Jurkat, Clone E6-1 (cell line): Measurements from ENCODE around the gene ADAM11.
"Not testable (repeated sequence)": the region's sequence is repeated elsewhere in the genome, so short reads cannot be mapped to it uniquely, and the experiment has no call there.

ENCODE experiments used
- DNase-seq: peaks from one replicate; pipeline ENCODE4 v3.0.0-alpha.2; 2011; ENCODE audit warnings: low read depth, low spot score
- H3K4me3 ChIP-seq: 2 replicates; pipeline ENCODE4 v1.5.1; 2011; ENCODE audit warnings: mild to moderate bottlenecking, low read length, control low read depth, moderate library complexity

The ADAM11 gene

GRCh38 chr17:44825236-44825635 lies 66.4 kb downstream of the ADAM11 start:
- DNase-seq, H3K4me3 ChIP-seq: not testable (repeated sequence)

DNA sequence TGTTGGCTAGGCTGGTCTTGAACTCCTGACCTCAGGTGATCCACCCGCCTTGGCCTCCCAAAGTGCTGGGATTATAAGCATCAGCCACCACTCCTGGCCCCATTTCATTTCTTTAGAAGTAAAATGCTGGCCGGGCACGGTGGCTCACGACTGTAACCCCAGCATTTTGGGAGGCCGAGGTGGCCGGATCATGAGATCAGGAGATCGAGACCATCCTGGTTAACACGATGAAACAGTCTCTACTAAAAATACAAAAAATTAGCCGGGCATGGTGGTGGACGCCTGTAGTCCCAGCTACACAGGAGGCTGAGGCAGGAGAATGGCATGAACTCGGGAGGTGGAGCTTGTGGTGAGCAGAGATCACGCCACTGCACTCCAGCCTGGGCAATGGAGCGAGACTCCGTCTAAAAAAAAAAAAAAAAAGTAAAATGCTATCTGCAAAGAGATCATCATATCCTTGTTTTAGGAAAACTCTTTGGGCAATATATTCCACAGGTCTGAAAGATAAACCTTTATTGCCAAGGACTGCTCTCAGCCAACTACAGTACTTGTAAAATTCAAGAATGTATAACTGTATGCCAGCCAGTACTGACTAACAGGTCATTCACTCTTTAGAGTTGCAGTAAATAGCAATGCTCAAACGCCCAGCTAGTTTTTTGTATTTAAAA lies 67.5 kb downstream of the ADAM11 start:
- no peak for DNase-seq
- no peak overlapping the region for H3K4me3 ChIP-seq

GRCh38 chr17:44827863-44828262 lies 69.1 kb downstream of the ADAM11 start:
- DNase-seq, result no peak
- no peak overlapping the region for H3K4me3 ChIP-seq

- peak overlapping the region; percentile 78 for H3K4me3 ChIP-seq
- peak; percentile 61 for DNase-seq
Measured at GRCh38 chr17:44828919-44829522, 70.2 kb downstream of the ADAM11 start.

DNA sequence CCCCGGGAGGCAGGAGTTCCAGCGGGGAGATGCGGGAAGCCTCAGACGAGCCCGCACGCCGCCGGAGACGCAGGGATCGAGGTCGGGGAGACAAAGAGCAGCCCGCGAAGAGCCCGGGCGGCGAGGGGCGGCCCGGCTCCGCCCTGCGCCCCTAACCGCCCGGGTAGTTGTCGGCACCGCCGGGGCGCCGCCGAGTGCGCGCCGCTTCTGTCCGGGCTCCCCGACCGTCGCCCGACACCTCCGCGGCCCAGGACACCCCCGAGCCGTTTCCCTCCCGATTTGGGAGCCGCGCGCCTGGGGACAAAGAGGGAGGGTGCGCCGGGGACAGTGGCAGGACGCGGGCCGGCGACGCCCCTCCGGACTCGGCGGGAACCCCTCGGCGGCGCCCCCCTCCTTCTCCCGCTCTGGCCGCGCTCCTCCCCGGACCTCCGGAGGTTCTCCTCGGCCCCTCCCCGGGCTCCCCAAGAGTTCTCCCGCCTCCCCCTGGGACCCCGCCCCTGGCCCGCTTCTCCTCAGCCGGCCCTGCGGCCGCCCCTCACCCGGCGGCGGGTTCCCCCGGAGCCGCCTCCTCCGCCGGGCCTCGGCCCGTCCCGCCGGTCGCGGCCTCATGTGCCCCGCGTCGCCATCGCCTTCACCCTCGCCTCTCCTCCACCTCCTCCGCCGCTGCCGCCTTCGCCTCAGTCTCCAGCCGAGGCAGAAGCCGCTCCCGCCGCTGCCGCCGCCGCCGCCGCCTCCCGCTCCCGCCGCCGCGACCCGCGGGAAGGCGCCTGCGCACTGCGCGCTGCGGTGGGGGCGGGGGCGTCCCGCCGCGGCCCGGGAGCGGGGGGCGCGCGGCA lies 71.0 kb downstream of the ADAM11 start, which contains the start of gene GJC1:
TSS of gene GJC1 (minus strand) at position 765 of the 836 bp plus-strand sequence. CDS start 24,470 bp downstream, outside the sequence.
- H3K4me3 ChIP-seq, result peak within 1 kb of the TSS; percentile 78
- DNase-seq, result no peak

DNA sequence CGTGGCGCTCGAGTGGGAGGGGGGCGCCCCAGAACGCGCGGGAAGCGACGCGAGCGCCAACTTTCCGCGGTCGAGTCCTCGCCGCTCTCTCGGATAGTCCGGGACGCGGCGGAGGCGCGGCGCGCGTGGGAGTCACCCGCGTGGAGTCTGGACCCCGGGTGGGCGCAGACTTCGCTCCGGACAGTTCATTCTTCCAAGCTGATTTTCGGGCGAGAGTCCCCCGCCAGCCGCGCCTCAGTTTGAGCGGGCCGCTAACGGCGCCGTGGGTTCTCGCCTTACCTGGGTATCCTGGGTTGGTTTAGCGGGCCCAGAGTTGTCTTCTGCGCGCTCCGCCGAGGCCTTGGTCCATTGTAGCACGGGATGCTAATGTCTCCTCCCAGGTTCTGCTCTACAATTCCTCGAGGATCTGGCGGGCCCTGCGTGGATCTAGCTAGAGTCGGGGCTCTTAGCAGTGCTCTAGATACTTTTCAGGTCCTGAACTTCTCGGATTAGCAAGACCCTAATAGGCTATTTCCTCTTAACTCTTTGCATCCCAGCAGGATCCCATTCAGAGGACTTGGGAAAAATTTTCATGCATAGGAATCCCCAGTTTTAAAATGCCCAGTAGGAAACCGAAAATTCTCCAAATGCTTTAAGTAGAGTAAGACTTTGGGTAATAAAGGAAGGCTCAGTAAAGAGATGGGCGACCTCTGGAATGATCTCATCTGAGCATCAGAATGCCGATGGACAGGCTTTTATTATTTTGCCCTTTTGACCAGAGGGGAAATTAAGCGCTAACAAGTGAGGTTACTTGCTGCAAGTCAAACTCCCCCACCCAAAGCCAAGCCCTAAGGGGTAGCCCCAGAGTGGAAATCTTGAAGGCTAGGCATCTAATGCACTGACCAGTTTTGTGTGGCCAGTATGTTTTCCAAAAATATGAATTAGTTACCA lies 71.8 kb downstream of the ADAM11 start:
- DNase-seq, result no peak
- H3K4me3 ChIP-seq, result no peak overlapping the region

DNA sequence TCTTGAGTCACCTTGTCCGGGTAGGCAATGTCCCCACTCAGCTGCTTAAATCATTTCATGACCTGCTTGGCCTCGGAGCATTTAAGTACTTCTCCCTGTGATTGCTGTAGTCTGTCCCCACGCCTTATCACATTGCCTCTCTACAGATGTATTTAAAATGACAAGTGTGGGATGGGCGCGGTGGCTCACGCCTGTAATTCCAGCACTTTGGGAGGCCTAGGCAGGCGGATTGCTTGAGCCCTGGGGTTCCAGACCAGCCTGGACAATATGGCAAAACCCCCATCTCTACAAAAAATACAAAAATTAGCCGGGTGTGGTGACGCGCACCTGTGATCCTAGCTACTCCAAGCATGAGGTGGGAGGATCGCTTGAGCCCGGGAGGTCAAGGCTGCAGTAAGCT lies 72.6 kb downstream of the ADAM11 start:
- no peak overlapping the region for H3K4me3 ChIP-seq
- DNase-seq, result no peak
